Trophoblast cell (in vitro differentiated cells and primary cell): ENCODE measurements around the gene THRB.

Experiments
- DNase-seq, 2 donors: peaks; one replicate each; pipeline ENCODE4 v3.0.0-alpha.2; 2016
- H2AFZ ChIP-seq: 2 replicates; pipeline ENCODE4 v1.6.1; 2013; ENCODE audit warnings: low read length, moderate library complexity, mild to moderate bottlenecking; ENCODE audit not compliant: insufficient read depth, poor library complexity
- H2AK5ac ChIP-seq: 2 replicates; pipeline ENCODE4 v1.6.1; 2013; ENCODE audit warnings: mild to moderate bottlenecking, low read length
- H2BK120ac ChIP-seq: 2 replicates; pipeline ENCODE4 v1.6.1; 2013; ENCODE audit warnings: low read length, mild to moderate bottlenecking, moderate library complexity; ENCODE audit not compliant: insufficient read depth, poor library complexity
- H2BK12ac ChIP-seq: 2 replicates; pipeline ENCODE4 v1.6.1; 2013; ENCODE audit warnings: mild to moderate bottlenecking, low read length, moderate library complexity
- H2BK5ac ChIP-seq: 2 replicates; pipeline ENCODE4 v1.6.1; 2013; ENCODE audit warnings: low read length, low read depth, moderate library complexity, mild to moderate bottlenecking; ENCODE audit not compliant: poor library complexity
- H3K14ac ChIP-seq: 2 replicates; pipeline ENCODE4 v1.6.1; 2013; ENCODE audit warnings: mild to moderate bottlenecking, low read length
- H3K18ac ChIP-seq: 2 replicates; pipeline ENCODE4 v1.6.1; 2013; ENCODE audit warnings: mild to moderate bottlenecking, low read length
- H3K23ac ChIP-seq: 2 replicates; pipeline ENCODE4 v1.6.1; 2013; ENCODE audit warnings: low read length
- H3K27ac ChIP-seq: 2 replicates; pipeline ENCODE4 v1.5.1; 2013; ENCODE audit warnings: low read depth, mild to moderate bottlenecking, inconsistent platforms, low read length, moderate library complexity
- H3K27me3 ChIP-seq: 2 replicates; pipeline ENCODE4 v1.6.1; 2013; ENCODE audit warnings: inconsistent platforms, mild to moderate bottlenecking, low read length, moderate library complexity; ENCODE audit not compliant: insufficient read depth
- H3K36me3 ChIP-seq, 2 experiments: 1 replicate in 1 of 2; 2 replicates in 1 of 2; pipeline ENCODE4 v1.6.1; 2013; ENCODE audit warnings: low read length in 2 of 2, mild to moderate bottlenecking in 2 of 2, moderate library complexity in 1 of 2; ENCODE audit not compliant: insufficient read depth in 2 of 2, control insufficient read depth in 1 of 2
- H3K4ac ChIP-seq: 2 replicates; pipeline ENCODE4 v1.6.1; 2013; ENCODE audit warnings: low read depth, mild to moderate bottlenecking, low read length, moderate library complexity
- H3K4me1 ChIP-seq, 2 experiments: 1 replicate in 1 of 2; 2 replicates in 1 of 2; pipeline ENCODE4 v1.6.1; 2013; ENCODE audit warnings: low read length in 2 of 2, mild to moderate bottlenecking in 2 of 2, moderate library complexity in 1 of 2; ENCODE audit not compliant: insufficient read depth in 2 of 2, control insufficient read depth in 1 of 2
- H3K4me2 ChIP-seq: 2 replicates; pipeline ENCODE4 v1.6.1; 2013; ENCODE audit warnings: inconsistent platforms, mild to moderate bottlenecking, low read length, moderate library complexity
- H3K4me3 ChIP-seq: 2 replicates; pipeline ENCODE4 v1.5.1; 2013; ENCODE audit warnings: mild to moderate bottlenecking, low read depth, low read length, inconsistent platforms
- H3K79me1 ChIP-seq: one replicate; pipeline ENCODE4 v1.6.1; 2013; ENCODE audit warnings: low read length
- H3K79me2 ChIP-seq: 2 replicates; pipeline ENCODE4 v1.6.1; 2013; ENCODE audit warnings: low read length, mild to moderate bottlenecking; ENCODE audit not compliant: control insufficient read depth, insufficient read depth, poor library complexity
- H3K9ac ChIP-seq: 2 replicates; pipeline ENCODE4 v1.6.1; 2013; ENCODE audit warnings: mild to moderate bottlenecking, low read length
- H3K9me3 ChIP-seq: 2 replicates; pipeline ENCODE4 v1.6.1; 2013; ENCODE audit warnings: low read depth, mild to moderate bottlenecking, control low read depth, inconsistent platforms, low read length; ENCODE audit not compliant: insufficient read depth
- H4K12ac ChIP-seq: 2 replicates; pipeline ENCODE4 v1.6.1; 2013; ENCODE audit warnings: low read depth, mild to moderate bottlenecking, low read length, moderate library complexity
- H4K8ac ChIP-seq: 2 replicates; pipeline ENCODE4 v1.6.1; 2013; ENCODE audit warnings: low read depth, mild to moderate bottlenecking, low read length, moderate library complexity
- H4K91ac ChIP-seq: one replicate; pipeline ENCODE4 v1.6.1; 2013; ENCODE audit warnings: low read depth, mild to moderate bottlenecking, low read length, moderate library complexity
- WGBS: extraction: QIAGEN DNeasy Blood & Tissue Kit; methylation state at CpG from one replicate; pipeline ENCODE4 v1.1.7; 2013; ENCODE audit warnings: missing lambda C conversion rate; ENCODE audit not compliant: insufficient read length, insufficient coverage; ENCODE audit errors: extremely low coverage; 5-methylcytosine and 5-hydroxymethylcytosine counted together

THRB gene

DNA sequence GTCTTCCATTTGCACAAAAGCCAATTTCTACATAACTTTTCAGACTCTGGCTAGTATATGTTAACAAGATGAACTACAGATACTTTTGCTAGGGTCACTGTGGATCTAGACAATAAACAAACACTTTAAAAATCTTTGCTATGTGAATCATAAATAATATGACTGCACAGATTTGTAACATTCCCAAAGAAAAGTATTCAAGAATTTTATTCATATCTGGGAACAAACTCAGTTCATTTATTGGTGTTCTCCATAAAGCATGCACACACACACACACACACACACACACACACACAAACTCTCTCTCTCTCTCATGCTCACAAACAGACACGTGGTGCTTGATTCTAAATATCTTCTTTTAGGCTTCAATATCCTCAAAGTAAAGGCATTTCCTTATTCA lies 18.8 kb upstream of the THRB start:
- no CpG with 5 or more reads among the region's 1 CpG for WGBS
- H2AK5ac ChIP-seq = no peak overlapping the region
- no peak overlapping the region for H3K18ac ChIP-seq
- no peak overlapping the region for H2BK120ac ChIP-seq
- no peak overlapping the region for H3K9ac ChIP-seq
- no peak overlapping the region for H3K4me2 ChIP-seq
- no peak overlapping the region for H4K8ac ChIP-seq
- H3K9me3 ChIP-seq = no peaks in the 10 kb centered on the region
- H4K91ac ChIP-seq = no peak overlapping the region
- H2BK12ac ChIP-seq = no peak overlapping the region
- no peak overlapping the region for H3K4me3 ChIP-seq
- no peaks in the 10 kb centered on the region for H3K79me1 ChIP-seq
- no peak for DNase-seq
- H3K79me2 ChIP-seq = no peaks in the 10 kb centered on the region
- H3K4ac ChIP-seq = no peak overlapping the region
- H2AFZ ChIP-seq = no peak overlapping the region
- no peak overlapping the region for H3K23ac ChIP-seq
- H3K27me3 ChIP-seq = no peaks in the 10 kb centered on the region
- no peaks in the 10 kb centered on the region for H3K4me1 ChIP-seq
- H3K36me3 ChIP-seq = no peaks in the 10 kb centered on the region
- H2BK5ac ChIP-seq = no peak overlapping the region
- no peak overlapping the region for H3K14ac ChIP-seq
- no peak overlapping the region for H3K27ac ChIP-seq
- H4K12ac ChIP-seq = no peak overlapping the region

DNA sequence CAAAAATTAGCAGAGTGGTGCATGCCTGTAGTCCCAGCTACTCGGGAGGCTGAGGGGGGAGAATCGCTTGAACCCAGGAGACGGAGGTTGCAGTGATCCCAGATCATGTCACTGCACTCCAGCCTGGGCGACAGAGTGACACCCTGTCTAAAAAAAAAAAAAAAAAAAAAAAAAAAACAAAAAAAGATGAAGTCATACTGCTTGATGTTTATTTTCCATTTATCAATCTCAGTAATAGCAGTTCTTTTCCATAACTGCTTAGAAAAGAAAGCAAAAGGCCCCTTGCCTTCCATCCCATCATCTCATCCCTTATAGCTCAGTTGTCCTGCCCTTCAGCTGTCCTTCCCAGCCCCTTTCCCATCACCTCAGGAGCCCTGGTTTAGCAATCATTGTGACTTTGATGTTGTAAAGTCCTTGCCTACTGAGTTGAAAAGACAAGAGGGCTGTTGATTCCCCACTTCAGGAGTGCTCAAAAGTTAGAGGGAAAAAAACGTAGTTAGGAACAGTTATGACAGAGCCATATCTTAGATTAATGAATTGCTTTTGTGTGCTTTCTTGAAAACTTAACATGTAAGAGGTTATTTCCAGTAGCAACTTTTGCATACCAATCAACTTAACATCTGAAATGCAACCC lies 18.0 kb upstream of the THRB start:
- no peak overlapping the region for H2AK5ac ChIP-seq
- H3K9me3 ChIP-seq = no peaks in the 10 kb centered on the region
- no peak overlapping the region for H3K4me2 ChIP-seq
- H3K18ac ChIP-seq = no peak overlapping the region
- no peaks in the 10 kb centered on the region for H3K27me3 ChIP-seq
- no peak overlapping the region for H2BK120ac ChIP-seq
- H3K9ac ChIP-seq = no peak overlapping the region
- H3K27ac ChIP-seq = no peak overlapping the region
- no peak overlapping the region for H2BK12ac ChIP-seq
- no peaks in the 10 kb centered on the region for H3K79me2 ChIP-seq
- H3K36me3 ChIP-seq = no peaks in the 10 kb centered on the region
- H3K4me3 ChIP-seq = no peak overlapping the region
- H4K12ac ChIP-seq = no peak overlapping the region
- no peaks in the 10 kb centered on the region for H3K79me1 ChIP-seq
- H3K4ac ChIP-seq = no peak overlapping the region
- H4K8ac ChIP-seq = no peak overlapping the region
- H3K4me1 ChIP-seq = no peaks in the 10 kb centered on the region
- no peak overlapping the region for H3K23ac ChIP-seq
- no CpG with 5 or more reads among the region's 5 CpGs for WGBS
- no peak overlapping the region for H2AFZ ChIP-seq
- H2BK5ac ChIP-seq = no peak overlapping the region
- no peak overlapping the region for H3K14ac ChIP-seq
- no peak for DNase-seq
- H4K91ac ChIP-seq = no peak overlapping the region

DNA sequence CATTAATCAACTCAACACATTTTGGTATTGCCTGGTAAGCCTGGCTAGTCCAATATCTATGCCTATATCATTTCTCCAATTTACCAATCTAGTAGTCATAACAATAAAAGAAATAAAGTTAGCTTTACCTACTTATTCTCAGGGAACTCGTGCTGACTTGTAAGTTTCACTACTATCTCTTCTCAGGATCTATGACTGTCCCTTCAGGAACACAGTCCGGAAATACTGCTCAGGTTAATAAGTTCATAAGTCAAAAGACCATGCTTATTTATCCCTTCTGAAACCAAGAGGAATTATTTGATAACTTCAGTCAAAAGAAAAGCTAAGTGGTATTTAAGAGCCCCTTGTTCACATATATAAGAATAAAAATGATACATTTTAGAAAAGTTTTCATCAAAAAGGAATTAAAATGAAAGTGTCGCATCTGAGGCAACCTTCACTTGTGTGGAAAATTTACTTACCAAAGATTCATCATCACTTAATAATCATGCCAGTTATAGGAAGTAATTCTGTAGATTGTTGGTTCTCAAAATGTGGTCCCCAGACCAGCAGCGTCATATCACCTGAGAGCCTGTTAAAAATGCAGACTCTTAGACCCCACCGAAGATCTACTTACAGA lies 15.5 kb upstream of the THRB start:
- WGBS = no CpG with 5 or more reads among the region's 5 CpGs
- no peak overlapping the region for H2AFZ ChIP-seq
- H3K14ac ChIP-seq = no peak overlapping the region
- H3K4me2 ChIP-seq = no peak overlapping the region
- no peak overlapping the region for H2BK5ac ChIP-seq
- no peaks in the 10 kb centered on the region for H3K79me1 ChIP-seq
- no peak overlapping the region for H4K8ac ChIP-seq
- no peak overlapping the region for H4K12ac ChIP-seq
- no peak overlapping the region for H3K4ac ChIP-seq
- peak in 1 of 2 donors; percentile 52 for DNase-seq
- no peak overlapping the region for H3K9ac ChIP-seq
- H2AK5ac ChIP-seq = no peak overlapping the region
- no peak overlapping the region for H2BK12ac ChIP-seq
- no peak overlapping the region for H3K4me3 ChIP-seq
- no peaks in the 10 kb centered on the region for H3K79me2 ChIP-seq
- no peaks in the 10 kb centered on the region for H3K9me3 ChIP-seq
- no peak overlapping the region for H4K91ac ChIP-seq
- H3K27me3 ChIP-seq = no peaks in the 10 kb centered on the region
- no peak overlapping the region for H3K23ac ChIP-seq
- no peak overlapping the region for H3K18ac ChIP-seq
- H3K27ac ChIP-seq = no peak overlapping the region
- H3K4me1 ChIP-seq = peaks cover 0 to 4% of the 10 kb centered on the region in 2 experiments
- no peak overlapping the region for H2BK120ac ChIP-seq
- H3K36me3 ChIP-seq = no peaks in the 10 kb centered on the region

DNA sequence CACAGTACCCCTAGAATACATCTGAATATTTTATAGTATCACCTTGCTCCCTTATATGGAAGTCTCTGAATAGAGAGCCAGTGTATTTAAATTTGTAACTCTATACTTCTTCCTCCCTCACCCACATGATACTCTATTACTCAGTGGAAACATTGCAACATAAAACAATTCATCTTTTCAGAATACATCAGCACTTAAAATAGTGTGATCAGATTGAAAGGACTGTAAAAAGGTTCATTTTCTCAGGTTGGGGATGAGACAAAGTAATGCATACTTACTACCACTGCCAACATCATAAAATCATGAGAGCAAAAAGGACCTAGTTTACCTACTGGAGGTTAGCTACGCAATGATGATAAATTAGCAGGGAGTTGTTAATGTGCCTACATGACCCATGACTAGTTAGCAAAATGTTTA lies 13.8 kb upstream of the THRB start:
- no peak overlapping the region for H3K4me3 ChIP-seq
- H3K9ac ChIP-seq = no peak overlapping the region
- no peak for DNase-seq
- no peak overlapping the region for H3K14ac ChIP-seq
- H2AK5ac ChIP-seq = no peak overlapping the region
- no peak overlapping the region for H2AFZ ChIP-seq
- no peak overlapping the region for H2BK120ac ChIP-seq
- no peaks in the 10 kb centered on the region for H3K79me1 ChIP-seq
- no peak overlapping the region for H3K23ac ChIP-seq
- H4K8ac ChIP-seq = no peak overlapping the region
- no peak overlapping the region for H3K18ac ChIP-seq
- no peak overlapping the region for H2BK5ac ChIP-seq
- H4K12ac ChIP-seq = no peak overlapping the region
- no peaks in the 10 kb centered on the region for H3K27me3 ChIP-seq
- H3K4me1 ChIP-seq = peaks cover 0 to 4% of the 10 kb centered on the region in 2 experiments
- H3K79me2 ChIP-seq = no peaks in the 10 kb centered on the region
- no peaks in the 10 kb centered on the region for H3K36me3 ChIP-seq
- H3K4me2 ChIP-seq = no peak overlapping the region
- H3K27ac ChIP-seq = no peak overlapping the region
- H3K9me3 ChIP-seq = no peaks in the 10 kb centered on the region
- H2BK12ac ChIP-seq = no peak overlapping the region
- no peak overlapping the region for H3K4ac ChIP-seq
- WGBS = no CpG with 5 or more reads among the region's 1 CpG
- no peak overlapping the region for H4K91ac ChIP-seq
